OCI-LY1 (cell line): ENCODE data around the gene SMR3A.

Source experiments
- CTCF ChIP-seq: fragments of 200-600 bp; sonication (generic), shearing (Covaris generic); IDR thresholded peaks from 2 replicates; pipeline ENCODE4 v1.5.1; 2017; ENCODE audit warnings: mild to moderate bottlenecking, antibody characterized with exemption, low read length, moderate library complexity, mixed read lengths
- EZH2 ChIP-seq: fragments of 200-600 bp; sonication (generic), shearing (Covaris generic); IDR thresholded peaks from 2 replicates; pipeline ENCODE4 v1.8.0; 2017; ENCODE audit warnings: borderline replicate concordance, mixed run types, mild to moderate bottlenecking, antibody characterized with exemption, low read length, moderate library complexity, mixed read lengths

- no peak for TF ChIP-seq EZH2
- no peak for TF ChIP-seq CTCF
Measured at GRCh38 chr4:70405765-70406164, 45.2 kb downstream of the SMR3A start.
